ENCODE results near the gene CACNA2D3.

- no peak for TF ChIP-seq CTCF (IDR thresholded peaks at IDR 0.05; ENCODE audit: insufficient read depth, low read depth, low read length)
- no peak for TF ChIP-seq EZH2 (IDR thresholded peaks at IDR 0.05; ENCODE audit: insufficient read depth, low read length)
Measured at GRCh38 chr3:54563501-54564200, 441.3 kb downstream of the CACNA2D3 start.
